Activated CD4-positive, alpha-beta T cell treated with anti-CD3 and anti-CD28 coated beads, Interleukin-2, Interleukin-6, amounts not matched to agents 100 ng/mL and 50 ng/mL, durations not matched to agents 16 hours and 8 hours (primary cell): ENCODE data around the gene ERVW-1.
"Not testable (repeated sequence)": the region's sequence is repeated elsewhere in the genome, so short reads cannot be mapped to it uniquely, and the experiment has no call there.

Experiments
- DNase-seq: peaks from one replicate; pipeline ENCODE4 v3.0.0-alpha.2; 2020

The ERVW-1 gene, protein sequence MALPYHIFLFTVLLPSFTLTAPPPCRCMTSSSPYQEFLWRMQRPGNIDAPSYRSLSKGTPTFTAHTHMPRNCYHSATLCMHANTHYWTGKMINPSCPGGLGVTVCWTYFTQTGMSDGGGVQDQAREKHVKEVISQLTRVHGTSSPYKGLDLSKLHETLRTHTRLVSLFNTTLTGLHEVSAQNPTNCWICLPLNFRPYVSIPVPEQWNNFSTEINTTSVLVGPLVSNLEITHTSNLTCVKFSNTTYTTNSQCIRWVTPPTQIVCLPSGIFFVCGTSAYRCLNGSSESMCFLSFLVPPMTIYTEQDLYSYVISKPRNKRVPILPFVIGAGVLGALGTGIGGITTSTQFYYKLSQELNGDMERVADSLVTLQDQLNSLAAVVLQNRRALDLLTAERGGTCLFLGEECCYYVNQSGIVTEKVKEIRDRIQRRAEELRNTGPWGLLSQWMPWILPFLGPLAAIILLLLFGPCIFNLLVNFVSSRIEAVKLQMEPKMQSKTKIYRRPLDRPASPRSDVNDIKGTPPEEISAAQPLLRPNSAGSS

GRCh38 chr7:92477681-92478080, at the start of gene ERVW-1:
TSS of gene ERVW-1 (minus strand) at chr7:92477946. CDS start at chr7:92470381, 7,565 bp downstream.
- not testable (repeated sequence) for DNase-seq

GRCh38 chr7:92523110-92523509, 45.4 kb upstream of the ERVW-1 start:
- DNase-seq = no peak

GRCh38 chr7:92520024-92520423, 42.3 kb upstream of the ERVW-1 start:
- DNase-seq = no peak

GRCh38 chr7:92517631-92518030, 39.9 kb upstream of the ERVW-1 start:
- no peak for DNase-seq

- DNase-seq = no peak
These were observed 35.6 kb upstream of the ERVW-1 start for GRCh38 chr7:92513167-92513902.

GRCh38 chr7:92508946-92509345, 31.2 kb upstream of the ERVW-1 start:
- no peak for DNase-seq

GRCh38 chr7:92506363-92506762, 28.6 kb upstream of the ERVW-1 start:
- no peak for DNase-seq

- no peak for DNase-seq
These were observed 26.8 kb upstream of the ERVW-1 start for GRCh38 chr7:92504563-92504962.

GRCh38 chr7:92503767-92504166, 26.0 kb upstream of the ERVW-1 start:
- DNase-seq = no peak

DNA sequence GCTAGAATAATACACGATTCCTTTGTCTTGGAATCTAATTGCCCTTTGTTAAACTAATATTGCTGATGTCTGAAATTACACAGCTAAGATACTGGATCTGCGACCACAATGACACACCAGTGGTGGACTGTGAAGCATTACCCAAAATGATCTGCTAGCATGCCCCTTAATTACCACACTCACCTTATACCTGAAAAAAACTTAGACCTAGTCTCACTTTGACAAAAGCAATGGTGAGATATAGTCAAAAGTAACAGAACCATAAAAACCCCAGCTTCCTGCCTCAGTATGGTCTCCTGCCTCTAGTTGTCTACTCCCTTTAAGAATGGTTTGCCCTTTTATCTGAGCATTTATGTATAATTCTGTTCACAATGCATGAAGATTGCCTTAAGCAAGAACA, 20.8 kb upstream of the ERVW-1 start:
- DNase-seq = peak; percentile 21

DNA sequence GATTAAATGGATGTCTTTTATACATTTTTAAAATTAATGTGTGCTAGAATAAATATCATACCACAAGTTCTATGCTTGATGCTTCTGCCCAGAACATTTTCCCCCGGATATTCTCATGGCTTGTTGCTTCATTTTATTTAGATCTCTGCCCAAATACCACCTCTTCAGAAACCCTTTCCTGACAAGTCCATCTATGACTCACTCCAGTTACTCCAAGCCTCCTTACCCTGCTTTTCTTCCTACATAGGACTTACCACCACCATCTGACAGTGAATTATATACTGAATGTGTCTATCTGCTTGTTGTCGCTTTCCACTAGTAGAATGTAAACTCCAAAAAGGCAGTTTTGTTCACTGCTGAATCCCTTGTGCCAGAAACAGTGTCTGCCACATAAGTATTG, 19.1 kb upstream of the ERVW-1 start:
- DNase-seq = no peak

GRCh38 chr7:92489634-92490033, 11.9 kb upstream of the ERVW-1 start:
- DNase-seq = no peak

GRCh38 chr7:92487804-92488203, 10.1 kb upstream of the ERVW-1 start:
- DNase-seq = no peak

DNA sequence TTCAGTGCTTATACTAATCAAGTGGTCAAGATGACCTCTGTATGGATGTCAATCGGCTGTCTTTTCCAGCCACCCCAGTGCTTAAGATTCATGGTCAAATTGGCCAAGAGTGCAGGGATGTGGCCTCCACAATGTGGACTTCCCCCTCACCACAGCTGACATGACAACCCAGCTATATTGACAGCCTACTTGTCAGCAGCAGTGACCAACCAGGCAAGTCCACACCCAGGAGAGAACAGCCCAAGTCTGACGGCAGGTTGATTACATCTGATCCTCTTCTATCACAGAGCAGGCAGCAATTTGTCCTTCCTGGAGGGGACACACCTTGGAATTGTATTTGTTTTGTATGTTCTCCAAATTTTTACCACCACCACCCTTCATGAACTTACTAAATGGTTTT, 8.2 kb upstream of the ERVW-1 start:
- DNase-seq = no peak

DNA sequence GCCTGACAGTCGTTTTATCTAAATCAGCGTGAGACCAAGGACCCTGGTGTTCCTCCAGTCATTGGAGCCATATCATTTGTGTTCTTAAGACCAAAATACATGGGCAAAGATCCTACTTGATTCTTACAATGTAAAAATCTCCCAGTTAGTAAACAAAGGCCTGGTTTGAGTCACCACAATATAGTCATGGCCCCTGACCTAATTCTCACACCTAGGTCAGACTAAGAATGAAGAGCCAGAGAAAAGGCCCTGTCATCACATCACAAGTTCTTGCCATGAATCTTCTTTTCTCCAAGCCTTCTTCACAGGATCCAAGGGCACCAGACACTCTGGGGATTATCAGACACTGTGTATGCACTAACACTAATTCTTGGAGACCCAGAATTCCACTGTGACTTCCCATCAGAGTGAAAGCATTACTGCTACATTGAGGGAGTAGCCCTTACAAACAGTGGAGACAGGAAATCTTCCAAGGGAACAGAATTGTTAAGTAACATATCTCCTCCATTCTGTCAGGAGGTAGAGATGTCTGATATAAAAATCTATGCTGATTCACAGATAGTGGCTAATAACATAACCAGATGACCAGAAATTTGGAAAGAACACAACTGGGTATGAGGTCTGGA, 7.6 kb upstream of the ERVW-1 start:
- peak; percentile 7 for DNase-seq

DNA sequence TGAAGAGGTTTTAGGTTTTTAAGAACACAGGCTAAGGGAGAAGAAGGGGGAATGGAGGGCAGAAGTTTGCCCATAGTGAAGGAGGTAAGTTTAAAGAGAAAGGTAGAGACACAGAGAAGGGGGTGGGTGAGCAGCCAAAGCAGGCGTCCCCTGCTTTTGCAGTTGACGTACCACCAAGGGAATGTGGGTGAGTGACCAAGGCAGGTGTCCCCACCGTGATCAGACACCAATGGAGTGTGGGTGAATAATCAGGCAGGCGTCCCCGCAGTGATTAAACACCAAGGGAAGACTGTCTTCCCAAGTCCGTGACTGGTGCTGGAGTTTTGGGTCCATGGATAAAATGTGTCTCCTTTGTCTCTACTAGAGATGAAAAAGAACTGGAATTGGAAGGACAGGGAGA, 6.5 kb upstream of the ERVW-1 start:
- not testable (repeated sequence) for DNase-seq

- not testable (repeated sequence) for DNase-seq
These were observed 5.9 kb upstream of the ERVW-1 start for GRCh38 chr7:92483624-92484023.

GRCh38 chr7:92479146-92479545, 1.4 kb upstream of the ERVW-1 start:
- DNase-seq = not testable (repeated sequence)

GRCh38 chr7:92478711-92479110, 965 bp upstream of the ERVW-1 start:
- DNase-seq = no peak

- DNase-seq = no peak
These were observed 349 bp upstream of the ERVW-1 start for GRCh38 chr7:92478095-92478494.

DNA sequence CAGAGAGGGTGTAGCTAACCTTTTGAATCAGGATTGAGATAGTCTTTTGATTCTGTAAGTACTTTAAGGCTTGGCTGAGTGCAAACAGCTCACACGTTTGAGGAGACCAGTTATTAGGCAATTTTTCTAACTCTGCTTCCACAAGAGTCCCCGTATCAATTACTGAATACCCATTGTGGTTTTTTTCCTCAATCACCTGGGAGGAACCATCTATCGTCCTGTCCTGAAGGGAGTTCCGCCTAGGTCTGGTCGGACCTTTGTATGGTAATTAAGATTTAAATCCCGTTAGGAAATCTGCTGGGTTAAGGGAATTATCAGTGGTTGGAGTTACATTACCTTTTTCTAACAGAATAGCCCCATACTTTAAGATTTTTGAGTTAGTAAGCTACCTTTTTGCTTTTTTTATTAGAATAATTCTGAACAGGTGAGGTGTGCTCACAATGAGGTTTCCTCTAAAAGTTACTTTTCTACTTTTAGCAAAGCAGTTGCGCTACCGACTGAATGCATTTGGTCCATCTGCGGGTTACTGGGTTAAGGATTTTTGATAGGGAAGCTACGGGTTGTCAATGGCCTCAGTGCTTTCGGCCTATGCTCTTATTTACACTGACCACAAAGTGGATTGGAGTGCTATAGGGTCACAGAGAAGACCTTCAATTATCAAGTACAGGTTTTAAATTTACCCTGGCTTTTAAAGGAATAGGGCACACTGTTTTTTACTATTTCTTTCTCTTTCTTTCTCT, 1.7 kb downstream of the ERVW-1 start:
- DNase-seq = not testable (repeated sequence)

- not testable (repeated sequence) for DNase-seq
These were observed 2.4 kb downstream of the ERVW-1 start for GRCh38 chr7:92475261-92475770.
